SIG-M5 (cell line): ENCODE data around the gene CSRP2.

ENCODE experiments used
- DNase-seq: peaks from one replicate; lab custom pipeline; 2025; lab: John Stamatoyannopoulos, UW

CSRP2 gene

DNA sequence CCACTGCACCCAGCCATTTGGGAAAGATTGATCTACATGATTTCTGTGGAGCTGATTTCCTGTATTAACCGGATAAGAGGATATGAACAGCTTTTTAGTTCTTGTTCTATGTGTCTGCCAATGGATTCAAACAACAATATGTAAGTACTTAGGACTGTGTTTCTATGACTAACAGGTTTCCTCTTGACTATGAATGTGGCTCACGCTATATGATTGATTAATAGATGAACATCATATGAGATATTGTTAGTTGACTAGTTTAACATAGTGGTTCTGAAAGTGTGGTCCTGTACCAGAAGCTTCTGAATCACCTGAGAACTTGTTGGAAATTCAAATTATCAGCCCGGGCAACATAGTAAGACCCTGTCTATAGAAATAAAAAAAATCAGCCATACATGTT, 12.8 kb upstream of the CSRP2 start:
- DNase-seq, result no peak

DNA sequence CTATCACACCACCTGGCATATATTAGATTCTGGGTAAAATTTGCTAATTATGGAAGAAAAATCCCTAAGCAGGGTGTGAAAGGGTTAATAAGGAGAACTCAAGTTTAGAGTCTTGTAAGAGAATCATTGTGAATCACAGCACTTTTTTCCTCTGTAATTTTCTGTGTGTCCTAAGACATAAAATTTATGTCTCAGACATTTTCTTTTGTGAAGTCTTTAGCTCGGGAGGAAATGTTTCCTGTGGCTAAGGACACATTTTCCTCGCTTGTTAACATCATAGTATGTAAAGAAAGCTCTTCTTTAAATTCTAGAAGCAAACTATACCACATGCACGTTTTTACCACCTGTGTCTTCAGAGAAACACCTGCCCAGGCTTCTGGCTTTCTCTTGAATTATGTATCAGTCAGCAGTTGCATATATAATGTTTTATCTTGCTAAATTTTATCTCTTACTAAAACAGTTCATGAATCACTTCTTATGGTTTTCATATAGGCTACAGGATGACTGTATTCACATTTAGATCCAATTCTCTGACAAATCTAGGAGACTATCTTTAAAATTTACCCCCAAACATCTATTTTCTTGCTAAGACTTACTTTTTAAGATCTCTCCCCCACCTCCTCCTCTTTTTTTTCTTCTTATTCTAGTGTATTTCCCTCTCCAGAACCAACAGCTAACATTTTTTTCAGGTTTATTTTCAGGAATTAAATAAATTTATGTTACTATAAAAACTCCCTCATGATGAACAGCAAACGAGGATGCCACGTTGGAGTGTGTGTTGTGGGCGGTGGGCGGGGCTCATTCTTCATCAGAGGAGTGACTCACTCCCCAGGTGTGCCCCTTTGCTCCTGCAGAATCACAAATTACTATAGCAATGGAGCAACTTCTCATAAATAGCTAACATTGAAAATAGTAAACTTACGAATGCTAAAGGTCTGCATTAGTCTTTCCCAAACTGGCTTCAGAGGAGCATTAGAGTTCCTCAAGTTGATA, 11.6 kb upstream of the CSRP2 start:
- no peak for DNase-seq

DNA sequence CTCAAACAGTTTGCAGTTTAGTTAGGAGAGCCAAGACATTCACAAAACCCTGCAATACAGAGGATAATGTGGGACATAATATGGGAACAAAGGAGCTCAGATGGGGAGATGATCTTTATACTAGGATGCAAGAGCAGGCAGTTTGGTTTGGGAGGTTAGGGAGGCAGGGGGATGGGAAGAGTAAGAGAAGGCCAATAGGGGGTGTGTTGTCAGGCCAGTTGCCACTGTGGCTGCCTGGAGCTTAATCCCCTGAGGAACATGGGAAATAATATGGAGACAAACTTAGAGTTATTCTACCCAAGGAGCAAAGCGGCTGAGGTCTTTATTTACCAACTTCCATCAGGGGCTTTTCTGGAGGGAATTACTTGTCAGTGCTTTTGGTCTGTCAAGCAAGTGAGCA, 10.0 kb upstream of the CSRP2 start:
- DNase-seq, result no peak

DNA sequence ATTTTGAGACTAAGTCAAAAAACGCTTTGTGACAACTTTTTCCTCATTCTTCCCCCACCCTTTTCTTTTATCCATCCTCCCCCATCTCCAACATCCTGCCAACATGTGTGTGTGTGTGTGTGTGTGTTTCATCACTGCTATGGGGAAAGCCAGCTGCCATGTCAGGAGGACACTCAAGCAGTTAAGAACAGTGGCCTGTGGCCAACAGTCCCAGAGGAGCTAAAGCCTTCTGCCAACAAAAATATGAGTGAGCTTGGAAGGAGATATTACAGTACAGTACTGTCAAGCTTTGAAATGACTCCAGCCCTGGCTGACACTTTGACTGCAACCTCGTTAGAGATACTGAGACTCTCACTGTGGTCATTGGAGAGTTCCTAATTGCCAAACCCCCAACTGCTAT, 5.0 kb upstream of the CSRP2 start:
- DNase-seq, result no peak

DNA sequence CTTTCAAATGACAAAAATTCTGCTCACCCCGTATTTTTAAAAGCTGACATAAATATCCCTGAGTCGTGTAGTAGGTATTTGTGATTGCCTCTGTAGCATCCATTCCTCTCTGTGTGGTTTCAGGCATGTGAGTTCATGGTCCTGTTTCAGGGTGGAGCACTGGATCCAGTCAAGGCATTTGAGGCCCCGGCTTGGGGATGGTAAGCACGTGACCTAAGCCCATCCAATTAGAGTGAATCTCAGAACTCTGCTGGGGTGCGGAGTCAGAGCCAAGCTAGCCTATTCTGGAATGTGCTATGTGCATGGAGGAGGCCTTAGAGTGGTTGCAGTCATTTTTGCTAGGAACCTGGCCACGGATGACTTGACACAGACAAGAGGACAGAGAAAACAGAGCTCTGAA, 4.3 kb upstream of the CSRP2 start:
- no peak for DNase-seq

DNA sequence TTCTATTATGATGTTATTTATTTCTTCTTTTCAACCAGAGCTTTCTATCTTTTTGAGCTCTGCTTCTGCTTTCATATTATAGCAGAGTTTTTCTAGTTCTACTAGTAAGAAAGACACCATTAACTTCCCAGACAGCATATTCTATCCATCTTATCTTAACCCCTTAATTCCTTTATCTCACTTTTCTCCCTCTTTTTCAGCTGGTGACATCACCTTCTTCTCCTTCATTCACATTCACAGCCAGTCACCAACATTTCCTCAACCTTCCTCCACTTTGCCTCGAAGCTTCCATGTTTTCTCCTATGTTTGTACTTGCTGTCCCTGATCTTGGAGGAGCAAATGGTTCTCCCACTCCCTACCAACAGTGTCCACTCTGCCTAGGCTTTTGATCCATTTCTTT, 3.5 kb upstream of the CSRP2 start:
- DNase-seq, result no peak

DNA sequence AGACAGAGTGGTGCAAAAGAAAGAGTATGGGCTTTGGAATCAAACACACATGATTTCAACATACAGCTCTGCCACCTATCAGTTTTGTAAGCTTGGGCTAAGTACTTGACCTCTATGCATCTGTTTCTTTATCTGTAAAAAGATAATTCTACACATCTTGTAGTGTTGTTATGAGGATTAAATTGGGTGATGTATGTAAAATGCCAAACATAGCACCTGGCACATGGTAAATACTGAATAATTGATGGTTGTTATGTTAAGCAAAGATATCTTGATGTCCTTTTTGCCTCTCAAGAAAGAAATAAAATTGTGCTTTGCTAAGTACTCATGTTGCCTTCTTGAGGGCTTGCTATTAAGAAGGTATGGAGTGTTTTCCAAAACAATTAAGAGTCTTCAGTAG, 2.3 kb upstream of the CSRP2 start:
- no peak for DNase-seq

DNA sequence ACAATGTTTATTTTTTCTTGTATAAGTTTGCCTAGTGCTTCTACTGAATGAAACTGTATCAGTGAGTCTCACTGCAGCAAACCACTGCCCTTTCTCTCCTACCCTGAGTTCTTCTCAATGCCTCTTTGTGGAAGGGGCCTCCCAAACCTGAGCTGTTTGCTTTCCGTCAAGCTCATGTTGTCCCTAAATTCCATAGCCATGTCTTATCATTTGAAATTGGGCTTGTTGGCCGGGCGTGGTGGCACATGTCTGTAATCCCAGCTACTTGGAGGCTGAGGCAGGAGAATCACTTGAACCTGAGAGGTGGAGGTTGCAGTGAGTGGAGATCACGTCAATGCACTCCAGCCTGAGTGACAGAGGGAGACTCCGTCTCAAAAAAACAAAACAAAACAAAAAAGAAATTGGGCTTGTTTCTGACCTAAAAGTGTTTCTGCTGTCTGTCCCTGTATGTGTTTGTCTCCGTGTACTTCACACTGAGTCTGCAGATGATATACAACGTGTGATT, 1.8 kb upstream of the CSRP2 start:
- no peak for DNase-seq

DNA sequence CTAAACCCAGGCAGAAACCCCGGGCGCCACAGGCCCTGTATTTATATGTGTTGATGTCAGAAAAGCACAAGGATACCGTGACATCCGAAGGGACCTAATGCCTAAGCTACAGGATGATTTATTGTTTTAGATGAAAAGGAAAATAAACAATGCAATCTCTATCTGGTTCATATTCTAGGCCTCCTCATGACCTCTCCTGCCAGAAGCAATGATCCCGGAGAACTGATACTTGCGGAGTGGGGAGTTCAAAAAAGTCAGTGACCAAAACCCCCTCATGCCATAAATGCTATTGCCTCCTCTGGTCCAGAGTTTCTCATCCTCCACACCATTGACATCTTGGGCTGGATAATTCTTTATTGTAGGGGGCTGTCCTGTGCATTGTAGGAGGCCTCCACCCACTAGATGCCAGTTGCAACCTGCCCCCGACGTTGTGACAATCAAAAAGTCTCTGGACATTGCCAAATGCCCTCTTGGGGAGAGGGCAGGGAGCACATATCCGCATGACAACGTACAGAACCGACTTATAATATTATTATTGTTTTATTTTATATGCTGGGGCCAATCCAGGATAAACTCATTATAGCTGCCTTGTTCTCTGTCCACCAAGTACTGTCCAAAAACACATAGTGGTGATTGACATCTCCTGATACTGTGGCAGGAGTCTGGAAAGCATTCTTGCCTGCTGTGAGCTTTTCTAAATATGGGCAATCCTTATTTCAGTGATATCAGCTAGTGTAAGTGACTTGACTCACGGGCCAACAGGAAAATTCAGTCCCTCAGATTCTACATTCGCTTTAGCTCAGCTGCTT, 1.1 kb upstream of the CSRP2 start:
- no peak for DNase-seq

DNA sequence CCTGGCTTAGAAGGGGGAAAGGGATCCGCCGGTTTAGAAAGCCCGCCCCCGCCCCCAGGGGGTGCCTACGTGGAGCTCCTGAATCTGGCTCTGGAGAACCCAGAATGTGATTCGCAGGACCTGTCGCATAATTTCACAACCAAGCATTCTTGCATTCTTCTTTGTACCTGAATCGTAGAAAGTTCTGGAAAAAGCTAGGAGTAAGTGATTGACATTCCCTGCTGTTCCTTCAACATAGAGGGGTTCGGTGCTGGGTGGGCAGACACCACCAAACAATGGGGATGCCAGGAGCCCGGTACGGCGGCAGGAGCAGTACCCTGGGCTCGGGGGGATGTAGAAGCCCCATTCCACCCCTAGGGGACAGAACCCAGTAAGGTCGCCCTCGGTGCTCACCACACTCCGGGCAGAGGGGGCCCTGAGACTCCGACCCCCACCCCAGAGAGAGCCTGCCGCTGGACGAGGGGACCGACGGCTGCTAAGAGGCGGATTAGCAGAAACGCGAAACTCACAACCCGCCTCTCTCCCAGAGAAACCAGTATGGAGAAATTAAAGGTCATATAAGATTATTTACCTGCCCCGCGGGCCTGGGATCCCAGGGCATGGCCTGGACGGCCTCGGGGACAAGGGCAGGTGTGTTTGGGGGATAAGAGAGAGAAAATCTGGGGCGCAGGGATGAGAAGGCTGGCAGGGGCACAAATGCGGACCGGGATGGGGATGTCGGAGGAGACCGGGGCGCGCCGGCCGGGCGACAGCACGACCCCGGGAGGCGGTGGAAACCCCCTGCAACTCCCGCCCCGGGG, 520 bp downstream of the CSRP2 start:
- DNase-seq, result no peak

DNA sequence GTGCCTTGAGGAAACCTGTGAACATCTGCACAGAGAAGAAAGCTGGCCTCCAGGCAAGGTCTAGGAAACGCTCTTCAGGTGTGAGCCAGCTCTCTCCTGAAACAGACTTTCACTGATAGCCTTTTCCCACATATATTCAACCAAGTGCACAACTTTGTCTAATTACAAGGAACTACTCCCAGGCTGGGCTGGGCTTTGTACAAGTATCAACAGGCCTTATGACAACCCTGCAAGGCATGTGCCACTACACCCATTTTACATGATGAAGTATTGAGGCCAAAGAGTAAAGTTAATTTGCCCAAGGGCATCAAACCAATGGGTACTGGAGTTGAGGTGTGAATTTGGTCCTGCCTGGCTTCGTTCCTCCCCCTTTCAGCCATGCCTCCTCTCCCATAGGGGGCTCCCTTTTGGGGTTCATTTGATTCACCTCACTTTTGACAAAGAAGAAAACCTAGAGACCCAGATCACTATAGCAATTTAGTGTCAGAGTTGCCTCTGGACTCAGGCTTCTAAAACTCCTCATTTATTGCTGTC, 2.1 kb downstream of the CSRP2 start:
- no peak for DNase-seq

DNA sequence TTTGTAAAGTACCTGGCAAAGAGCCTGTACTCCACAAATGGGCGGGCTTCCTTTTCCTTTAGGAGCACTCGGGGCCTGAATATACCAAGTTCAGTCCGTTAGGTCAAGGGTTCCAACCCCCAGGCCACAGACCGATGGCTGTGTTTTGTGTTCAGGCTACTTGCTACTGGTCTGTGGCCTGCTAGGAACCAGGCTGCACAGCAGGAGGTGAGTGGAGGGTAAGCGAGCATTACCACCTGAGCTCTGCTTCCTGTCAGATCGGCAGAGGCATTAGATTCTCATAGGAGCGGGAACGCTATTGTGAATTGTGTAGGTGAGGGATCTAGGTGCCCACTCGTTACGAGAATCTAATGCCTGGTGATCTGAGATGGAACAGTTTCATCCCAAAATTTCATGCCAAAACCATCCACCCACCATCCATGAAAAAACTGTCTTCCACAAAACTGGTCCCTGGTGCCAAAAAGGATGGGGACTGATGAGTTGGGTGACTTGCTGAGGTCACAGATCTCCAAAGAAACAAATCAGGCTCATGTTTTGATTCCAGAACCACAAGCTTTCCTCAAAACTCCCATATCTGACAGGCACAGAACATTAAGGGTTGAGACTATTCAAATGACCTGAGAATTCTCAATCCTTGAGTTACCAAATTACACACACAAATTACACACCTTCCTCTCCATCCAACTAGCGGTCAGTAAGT, 4.2 kb downstream of the CSRP2 start:
- DNase-seq, result no peak

DNA sequence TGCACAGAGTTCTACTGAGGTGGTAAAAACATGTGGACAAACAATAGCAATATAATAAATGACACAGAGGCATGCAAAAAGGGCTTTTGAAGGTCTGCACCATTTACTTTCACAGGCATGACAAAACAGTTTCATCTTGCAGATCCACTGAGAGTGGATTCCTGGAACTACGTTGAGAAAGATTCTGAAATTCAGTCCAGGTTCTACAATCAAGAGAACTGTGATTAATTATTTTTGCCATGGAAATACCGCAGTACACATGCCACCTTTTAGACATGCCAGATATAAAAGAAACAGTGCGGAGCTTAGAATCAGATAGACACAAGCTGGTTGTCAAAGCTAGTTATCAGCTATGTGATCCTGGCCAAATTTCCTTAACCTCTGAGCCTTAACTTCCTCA, 4.8 kb downstream of the CSRP2 start:
- DNase-seq, result no peak

DNA sequence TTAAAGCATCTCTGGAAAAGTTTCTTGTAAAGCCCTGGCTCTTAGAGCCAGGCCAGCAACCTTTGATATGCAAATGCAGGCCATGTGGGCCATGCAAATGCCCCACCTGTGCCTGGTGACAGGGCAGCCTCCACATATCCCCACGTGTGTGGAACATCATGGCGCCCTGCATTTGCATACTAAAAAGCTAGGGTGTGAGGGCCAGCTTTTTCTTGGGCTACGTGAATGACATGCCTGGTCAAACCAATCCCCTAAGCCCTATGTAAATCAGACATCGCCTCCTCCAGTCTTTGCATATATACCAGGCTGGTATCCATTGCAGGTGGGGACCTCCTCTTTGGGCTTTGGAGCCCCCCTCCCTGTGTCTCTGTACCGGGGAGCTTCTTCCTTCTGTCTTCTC, 6.4 kb downstream of the CSRP2 start:
- DNase-seq, result no peak

DNA sequence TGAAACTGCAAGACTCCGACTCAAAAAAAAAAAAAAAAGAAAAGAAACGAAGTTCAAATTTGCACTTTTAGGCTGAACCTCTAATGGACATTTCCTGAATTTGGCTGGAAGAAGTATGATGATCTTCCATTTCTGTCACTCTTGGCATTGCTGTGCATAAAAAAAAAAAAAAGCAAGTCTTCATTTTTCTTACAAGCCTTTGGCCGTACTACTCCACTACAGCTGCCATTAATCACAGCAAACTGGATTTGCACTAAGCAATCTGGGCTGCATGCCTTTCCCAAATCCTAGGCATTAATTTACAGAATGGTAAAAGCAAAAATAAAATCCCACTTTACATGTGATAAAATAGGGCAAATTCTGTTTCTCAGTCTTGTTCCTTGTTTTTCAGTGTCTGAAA, 7.1 kb downstream of the CSRP2 start:
- DNase-seq, result no peak

DNA sequence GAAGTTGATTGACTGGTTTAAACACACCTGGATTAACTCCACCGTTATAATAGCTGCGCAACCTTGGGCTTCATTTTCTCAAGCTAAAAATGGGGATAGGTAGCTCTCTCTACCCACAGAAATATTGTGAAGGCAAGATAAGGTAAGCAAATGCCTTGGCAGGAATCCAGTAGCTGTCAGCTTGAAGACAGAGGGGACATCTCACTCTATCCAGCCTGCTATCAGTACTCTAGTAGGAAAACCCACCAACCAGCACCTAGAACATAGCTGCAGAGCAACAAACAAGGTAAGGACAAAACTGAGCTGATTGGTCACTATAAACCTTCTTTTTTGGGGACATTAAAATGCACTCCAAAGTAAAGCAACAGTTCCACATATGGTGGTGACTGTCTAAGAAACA, 7.7 kb downstream of the CSRP2 start:
- no peak for DNase-seq

DNA sequence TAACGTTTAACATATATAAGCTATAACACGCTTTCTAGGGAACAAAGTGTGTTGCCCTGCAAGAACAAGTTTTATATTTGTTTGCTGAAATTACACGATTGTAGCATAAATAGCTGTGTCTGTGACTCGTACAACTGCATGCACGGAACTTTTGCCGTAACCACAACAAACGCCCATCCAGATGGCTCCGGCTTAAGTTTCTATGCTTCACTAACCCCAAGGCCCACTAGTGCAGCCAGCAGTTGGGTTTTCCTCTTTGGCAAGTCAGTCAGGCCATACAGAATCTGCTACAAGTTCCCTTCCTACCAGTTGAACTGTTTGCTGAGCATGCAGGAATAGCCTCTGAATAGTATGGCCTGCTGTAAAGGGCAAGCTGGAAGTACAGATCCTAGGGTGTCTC, 12.1 kb downstream of the CSRP2 start:
- DNase-seq, result no peak

DNA sequence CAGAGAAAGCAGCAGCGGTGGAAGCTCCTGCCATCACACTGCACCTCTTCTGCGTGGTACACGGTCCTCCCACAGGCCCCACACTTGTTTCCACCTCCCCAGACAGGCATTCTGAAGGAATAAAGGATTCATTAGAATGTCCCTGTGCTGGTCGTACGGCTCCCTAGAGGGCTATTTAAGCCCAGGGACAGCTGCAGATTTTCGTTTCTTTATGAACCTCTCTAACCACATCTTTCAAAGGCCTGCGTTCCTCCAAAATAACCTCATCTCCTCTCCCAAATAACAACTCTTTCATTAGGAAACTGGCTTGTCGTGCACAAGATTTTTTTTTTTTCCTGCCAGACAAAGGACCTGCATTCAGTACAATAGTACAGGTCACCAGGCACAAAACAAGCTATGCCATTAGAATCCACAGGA, 12.7 kb downstream of the CSRP2 start:
- no peak for DNase-seq

DNA sequence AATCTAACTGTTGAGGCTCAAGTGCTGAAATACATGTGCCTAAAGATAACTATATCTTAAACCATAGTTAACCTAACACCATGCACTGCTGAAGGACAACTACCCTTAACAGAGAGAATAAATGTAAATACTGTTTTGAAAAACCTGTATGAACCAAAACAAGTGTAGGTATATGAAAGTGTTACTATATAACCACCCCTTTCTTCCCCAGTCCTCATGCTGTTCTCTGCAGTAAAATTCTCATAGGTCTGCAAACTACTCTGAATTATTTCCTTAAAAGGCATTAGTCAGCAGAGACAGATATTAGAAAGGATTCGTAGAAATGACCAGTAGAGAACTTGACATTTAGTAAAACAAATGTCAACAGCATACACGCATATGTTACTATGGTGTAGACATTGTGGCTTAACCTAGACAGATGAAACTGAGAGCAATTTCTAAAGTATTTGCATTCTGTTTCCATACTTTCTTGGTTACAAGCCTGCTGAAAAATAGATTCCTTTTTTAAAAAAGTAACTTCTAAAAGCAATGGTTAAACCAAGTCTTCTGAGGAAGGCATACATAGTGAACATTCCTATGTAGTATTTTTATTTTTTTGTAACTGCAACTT, 13.9 kb downstream of the CSRP2 start:
- DNase-seq, result no peak

DNA sequence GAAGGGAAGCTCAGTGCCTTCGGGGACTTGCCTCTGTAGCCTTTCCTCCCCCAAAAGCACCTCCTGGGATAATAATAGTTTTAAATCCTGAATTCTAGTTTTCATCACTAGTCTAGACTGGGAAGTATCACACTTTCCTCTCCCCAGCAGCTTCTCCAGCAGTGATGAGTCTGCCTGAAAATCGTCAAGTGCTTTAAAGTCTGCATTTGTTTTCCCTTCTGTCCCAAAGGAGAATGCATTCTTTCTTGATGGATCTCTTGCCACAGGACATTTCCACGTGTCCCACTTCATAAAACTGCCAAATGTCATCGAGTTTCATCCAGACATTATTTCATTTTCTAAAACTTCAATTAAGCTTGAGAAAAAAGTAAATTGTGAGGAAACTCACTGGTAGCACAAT, 15.0 kb downstream of the CSRP2 start:
- DNase-seq, result no peak
